ENCODE results near the gene CDK6.

GRCh38 chr7:92602352-92603088 lies 233.9 kb downstream of the CDK6 start:
- TF ChIP-seq POLR2A (IDR thresholded peaks at IDR 0.05; ENCODE audit: low read depth, low read length) (no peak), POLR2AphosphoS5 (IDR thresholded peaks at IDR 0.05; ENCODE audit: low read depth, low read length) (peak; percentile 35; the same call in 1 of the 2 replicates)
